CD1c-positive myeloid dendritic cell (primary cell): ENCODE measurements around the gene CYB5R2.

Experiments used
- DNase-seq: peaks from one replicate; pipeline ENCODE4 v3.0.0-alpha.2; 2016; ENCODE audit errors: extremely low spot score

Gene CYB5R2

DNA sequence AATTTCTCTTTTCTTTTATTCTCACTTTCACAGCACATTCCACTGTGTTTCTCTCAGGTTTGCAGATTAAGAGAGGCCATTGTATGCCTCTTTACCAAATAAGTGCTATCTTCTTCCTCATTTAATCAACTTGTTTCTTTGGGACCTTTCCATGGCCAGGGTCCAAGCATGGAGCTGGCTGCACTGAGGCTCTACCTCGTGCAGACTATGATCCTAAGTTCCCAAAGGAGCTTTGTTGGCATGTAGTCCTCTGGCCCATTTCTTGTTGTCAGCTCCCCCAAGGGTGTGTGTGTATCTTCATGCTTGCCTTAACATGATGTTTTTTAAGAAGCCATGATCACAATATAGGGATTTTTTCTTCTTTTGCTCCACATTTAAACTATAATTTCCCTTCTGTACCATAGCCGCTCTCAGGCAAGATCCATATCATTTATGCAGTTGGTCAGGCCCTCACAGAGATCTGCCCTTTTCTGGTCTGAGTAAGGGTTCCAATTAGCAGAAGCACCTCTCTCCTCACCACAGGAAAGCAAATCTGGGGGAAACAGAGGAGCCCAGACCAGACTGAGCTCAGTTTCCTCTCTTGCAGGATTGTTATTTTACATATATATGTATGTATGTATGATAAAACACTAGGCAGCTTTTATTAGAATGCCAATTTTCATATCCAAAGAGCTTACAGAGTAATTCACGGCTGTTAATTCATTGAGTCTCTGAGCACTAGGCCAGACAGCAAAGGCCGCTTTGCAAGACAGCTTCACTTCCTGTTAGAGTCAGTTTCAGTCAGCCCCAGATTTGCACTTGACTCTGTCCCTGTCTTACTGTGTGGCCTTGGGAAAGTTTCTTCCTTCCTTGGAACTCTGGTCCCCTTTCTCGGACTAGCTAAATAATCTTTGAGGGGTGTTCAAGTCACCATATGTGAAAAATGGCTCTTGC, 34.3 kb downstream of the CYB5R2 start:
- DNase-seq: no peak

DNA sequence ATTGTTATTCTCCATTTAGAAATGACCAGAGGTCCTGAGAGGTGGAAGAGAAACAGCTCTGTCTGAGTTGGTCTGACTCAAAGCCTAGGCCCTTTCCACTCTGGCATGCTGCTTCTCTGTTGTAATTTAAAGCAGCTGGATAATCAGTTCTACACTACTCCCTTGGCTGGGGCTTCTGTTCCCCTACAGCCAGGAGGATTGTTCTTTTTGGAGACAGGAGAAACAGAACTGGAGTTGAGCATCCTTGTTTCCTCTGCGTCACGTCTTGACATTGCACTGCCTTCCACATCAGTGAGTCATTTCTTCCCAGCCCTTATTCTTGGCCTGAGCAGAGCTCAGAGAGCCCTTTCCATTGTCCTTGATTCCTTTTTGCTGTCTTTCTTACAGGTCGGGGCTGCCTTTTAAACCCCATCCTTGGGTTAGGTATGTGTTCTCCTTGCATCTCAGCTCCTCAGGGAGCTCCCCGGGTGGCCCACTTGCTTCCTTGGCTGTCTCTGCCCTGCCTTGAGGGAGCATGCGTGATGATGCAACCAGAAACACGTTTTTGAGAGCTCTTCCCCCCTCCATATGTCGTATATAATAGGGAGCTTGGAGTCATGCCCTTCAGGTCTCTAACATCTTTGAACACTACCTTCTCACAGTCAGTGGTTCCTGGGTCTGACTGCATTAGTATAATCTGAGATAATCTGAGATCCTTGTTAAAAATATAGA, 35.7 kb downstream of the CYB5R2 start:
- DNase-seq: no peak

DNA sequence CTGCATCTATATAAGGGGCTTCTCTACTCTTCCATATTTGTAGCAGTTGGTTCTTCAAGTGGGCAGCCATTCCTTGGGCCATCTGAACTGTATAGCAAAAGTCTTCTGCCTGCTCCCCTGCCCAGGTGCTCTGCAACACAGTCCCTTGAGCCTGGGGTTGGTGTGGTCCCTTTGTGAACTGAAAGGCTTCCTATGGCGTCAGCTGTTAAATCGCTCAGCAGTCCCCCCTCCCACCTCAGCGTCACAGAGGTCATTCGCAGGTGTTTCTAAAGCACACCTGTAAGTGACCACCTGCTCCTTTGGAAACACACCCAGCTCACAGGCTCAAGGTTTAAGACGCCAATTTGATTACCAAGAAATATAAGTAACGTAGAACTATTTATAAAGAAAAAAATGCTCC, 37.0 kb downstream of the CYB5R2 start:
- no peak for DNase-seq

DNA sequence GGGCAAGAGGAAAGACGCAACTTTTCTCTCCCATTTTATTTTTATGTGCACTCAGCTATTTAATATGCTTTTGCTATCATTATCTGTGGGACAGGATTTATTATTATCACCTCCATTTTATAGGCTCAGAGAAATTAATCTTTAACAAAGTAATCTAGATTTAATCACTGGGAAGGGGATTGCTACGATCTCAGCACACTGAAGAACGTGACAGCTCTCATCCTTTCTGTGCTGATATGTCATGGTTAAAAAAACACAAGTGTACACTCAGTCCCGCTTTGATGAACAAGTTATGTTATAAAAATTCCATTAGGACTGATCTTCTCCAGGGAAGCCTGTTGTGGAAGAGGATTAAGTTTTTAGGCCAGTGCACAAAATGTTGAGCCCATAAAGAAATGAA, 37.6 kb downstream of the CYB5R2 start:
- no peak for DNase-seq

DNA sequence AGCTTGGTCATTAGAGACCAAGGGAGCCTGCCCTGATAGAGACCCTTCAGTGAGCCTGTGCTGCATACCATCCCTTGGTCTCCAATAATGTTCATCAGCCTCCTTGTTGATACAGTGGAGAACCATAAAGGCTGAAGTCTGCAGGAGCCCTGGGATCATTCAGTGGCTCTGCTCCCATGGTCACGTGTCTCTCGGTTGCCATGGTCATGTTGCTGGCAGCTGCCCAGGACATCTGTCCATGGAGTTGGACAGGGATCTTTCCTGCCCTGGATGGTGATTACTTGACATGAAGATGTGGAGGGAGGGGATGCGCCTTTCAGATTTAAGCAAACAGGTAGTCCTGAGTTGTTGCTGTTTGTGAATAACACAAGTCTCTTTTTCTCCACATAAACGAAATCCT, 38.2 kb downstream of the CYB5R2 start:
- DNase-seq: no peak

DNA sequence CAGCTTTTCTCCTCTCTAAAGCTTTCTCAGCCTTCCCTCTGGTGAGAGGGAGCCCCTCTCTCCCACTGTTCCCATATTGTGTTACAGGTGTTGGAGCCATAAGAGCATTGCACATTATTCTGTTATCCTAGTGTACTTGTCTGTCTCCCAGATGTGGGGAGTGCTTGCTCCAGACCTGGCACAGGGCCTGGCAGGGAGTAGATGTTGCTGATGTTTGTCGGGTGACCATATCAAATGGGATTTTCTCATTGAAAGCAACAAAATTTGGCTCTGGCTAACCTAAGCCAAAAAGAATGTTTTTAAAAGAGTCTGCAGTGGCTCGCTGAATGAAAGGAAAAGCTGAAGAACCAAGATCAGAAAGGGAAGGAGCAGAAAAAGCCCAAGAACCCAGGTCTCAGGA, 41.1 kb downstream of the CYB5R2 start:
- no peak for DNase-seq

DNA sequence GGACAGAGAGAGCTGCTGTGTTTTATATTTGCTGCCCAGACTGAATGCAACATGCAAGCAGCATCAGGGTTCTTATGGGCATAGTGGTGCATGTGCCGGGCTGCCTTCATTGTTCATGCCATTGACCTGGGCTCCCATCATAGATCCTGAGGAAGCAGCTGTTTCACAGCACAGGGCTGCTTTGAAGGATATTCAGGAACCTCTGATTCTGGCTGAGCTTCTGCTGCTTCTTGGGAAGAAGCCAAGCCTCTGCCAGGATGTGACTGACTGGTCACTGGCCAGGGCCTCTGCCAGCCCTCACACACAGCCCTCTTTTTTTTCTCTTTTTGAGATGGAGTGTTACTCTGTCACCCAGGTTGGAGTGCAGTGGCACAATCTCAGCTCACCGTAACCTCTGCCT, 43.3 kb downstream of the CYB5R2 start:
- DNase-seq: no peak

DNA sequence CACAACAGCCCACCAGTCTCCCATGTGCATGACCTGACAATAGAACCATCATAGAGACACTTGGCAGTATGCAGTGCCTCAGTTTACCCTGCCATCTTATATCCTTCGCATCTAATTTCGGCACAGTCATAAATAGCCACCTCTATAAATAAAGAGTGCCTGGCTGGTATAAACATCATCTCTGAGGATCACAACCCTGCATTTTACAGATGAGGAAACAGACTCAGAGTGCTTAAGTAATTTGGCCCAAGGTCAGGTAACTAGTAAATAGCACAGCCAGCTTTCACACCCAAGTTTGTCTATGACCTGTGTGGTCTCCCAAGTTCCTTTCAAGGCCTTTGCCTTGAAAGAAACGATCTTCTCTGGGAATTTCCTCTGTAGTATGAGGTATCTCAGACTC, 44.6 kb downstream of the CYB5R2 start:
- DNase-seq: no peak

DNA sequence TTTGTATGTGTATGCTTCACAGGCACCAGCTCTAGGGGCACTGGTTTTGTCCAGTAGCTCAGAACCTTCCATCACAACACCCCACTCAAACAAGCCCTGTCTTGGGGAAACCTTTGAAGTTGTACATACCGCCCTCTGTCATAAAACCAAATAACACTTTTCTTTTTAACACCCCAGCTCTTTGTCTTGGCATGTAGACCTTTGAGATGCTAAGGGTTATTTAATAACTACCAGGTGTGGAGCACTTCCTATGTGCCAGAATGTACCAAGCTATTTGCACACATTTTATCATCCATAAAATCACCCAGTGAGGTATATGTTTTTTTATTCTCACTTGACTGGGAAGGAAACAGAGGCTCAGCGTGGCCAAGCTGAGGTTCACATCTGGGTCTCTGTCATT, 50.6 kb downstream of the CYB5R2 start:
- DNase-seq: no peak

DNA sequence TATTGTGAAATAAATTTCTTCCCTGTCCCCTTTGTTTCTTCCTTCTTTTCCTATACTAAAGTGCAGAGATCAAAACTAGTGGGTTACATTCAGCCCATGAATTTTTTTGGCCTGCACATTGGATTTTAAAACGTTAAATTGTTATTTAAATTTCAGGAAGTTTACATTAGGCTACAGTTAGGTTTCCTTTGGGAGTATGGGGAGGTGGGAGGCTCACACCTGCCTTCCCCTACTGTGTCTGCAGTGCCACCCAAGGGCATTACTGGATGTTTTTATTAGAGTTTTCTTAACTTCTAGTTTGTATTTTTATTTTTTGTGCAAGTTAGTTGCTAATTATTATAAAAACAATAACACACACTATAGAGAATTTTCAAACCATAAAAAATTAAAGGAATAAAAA, 51.7 kb downstream of the CYB5R2 start:
- no peak for DNase-seq

DNA sequence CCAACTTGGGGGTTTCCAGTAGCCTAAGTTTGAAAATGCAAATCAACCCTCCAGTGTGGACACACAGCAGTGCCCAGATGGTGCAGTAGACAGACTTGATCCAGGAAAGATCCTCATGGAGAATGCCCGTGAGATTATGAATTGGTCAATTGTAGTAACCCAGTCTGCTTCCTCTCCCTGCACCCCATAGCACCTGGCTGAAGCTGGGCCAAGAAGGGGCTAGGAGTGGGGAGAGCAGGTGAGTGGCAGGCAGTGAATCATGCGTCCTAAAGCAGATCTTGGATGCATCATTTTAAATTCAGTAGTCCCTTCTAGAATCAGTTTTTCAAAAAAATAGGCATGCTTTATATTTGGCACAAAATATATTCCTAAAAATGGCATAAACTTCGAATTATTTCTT, 52.2 kb downstream of the CYB5R2 start:
- DNase-seq: no peak

DNA sequence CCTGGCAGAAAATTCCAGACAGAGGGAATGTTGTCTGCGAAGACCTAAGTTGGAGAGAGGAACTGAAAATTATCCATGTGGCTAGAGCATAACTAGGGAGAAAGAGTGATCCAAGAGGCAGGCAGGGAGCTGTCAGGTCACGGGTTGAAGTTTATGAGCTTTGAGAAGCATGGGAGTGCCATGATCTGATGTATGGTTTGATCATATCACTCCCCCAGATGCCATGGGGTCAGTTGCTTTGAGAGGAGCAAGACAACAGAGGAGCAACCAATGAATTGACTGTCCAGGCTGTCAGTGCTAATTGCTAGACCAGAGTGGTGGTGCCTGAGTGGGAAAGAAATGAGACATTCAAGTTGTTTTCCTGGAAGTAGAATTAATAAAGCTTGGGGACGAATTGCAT, 54.0 kb downstream of the CYB5R2 start:
- DNase-seq: no peak

DNA sequence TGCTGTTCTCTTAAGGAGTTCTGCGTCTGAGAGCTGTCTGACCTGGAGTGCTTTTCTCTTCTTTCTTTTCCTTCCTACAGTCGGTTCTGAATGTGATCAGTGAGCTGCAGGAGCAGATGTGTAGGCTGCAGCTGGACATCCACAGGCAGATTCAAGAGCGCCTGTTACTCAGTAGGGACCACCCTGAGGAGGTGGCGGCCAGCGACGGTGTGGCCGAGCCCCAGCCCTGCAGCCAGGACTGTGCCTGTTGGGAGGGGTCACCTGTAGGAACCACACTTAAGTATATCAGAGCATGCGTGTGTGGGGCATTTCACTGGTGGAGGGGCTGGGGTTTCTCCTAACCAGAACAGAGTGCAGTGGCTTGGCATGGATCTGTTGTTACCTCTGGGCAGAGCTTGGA, 56.3 kb downstream of the CYB5R2 start:
- DNase-seq: no peak
